ENCODE data around the gene SNX33.
A peak's percentile ranks its signal among the peaks of the same experiment; 100 is the strongest.
"Not testable (repeated sequence)": the region's sequence is repeated elsewhere in the genome, so short reads cannot be mapped to it uniquely, and the experiment has no call there.

SNX33 gene

GRCh38 chr15:75680007-75680789, 32.5 kb downstream of the SNX33 start:
- DNase-seq (ENCODE audit: low read depth in 2 of 2, low spot score in 1 of 2) = no peak

DNA sequence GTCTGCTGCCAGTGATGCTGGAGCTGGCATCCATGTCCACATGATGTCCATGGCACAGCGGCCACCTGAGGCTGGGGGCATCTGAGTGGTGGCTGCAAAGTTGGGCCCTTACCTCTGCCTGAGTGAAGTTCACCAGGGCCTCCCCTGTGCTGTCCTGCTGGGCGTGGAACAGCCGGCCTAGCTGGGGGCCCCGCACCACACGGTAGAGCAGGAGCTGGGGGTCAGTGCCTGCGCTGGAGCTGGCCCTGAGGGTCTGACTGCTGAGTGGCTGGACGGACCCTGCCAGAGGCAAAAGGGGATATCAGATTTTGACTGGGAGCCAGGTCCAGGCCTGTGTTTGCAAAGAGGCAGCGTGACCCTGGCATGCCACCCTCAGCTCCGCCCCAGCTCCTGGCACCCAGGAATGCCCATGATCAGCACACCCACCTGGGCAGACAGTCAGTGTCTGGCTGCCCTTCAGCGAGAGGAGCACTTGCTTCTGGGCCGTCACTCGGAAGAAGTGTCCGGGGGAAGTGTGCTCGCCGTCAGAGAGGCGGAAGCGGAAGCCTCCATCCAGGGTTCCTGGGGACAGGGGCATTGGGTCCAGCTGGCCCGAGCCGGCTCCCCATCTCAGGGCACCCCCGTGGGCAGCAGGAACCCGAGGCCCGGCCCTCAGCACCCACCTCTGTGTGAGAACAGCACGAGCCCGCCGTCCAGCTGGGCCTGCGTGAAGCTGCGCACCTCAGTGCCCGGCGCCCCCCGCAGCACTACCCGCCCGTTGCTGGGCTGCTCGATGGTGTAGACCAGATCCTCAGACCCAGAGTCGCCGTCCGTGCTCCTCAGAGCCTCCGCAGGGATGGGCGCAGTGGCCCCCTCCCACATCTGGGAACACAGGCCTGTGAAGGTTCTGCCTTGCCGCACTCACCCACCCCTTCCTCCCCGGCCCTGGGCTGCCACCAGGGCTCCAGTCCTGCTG, 34.7 kb downstream of the SNX33 start:
- no peak for DNase-seq (ENCODE audit: low read depth in 2 of 2, low spot score in 1 of 2)

- peak; percentile 15 to 39 for DNase-seq (ENCODE audit: low read depth in 2 of 2, low spot score in 1 of 2)
Observed at GRCh38 chr15:75683646-75684312, 36.1 kb downstream of the SNX33 start.

GRCh38 chr15:75684648-75685047, 36.9 kb downstream of the SNX33 start:
- no peak for DNase-seq (ENCODE audit: low read depth in 2 of 2, low spot score in 1 of 2)

DNA sequence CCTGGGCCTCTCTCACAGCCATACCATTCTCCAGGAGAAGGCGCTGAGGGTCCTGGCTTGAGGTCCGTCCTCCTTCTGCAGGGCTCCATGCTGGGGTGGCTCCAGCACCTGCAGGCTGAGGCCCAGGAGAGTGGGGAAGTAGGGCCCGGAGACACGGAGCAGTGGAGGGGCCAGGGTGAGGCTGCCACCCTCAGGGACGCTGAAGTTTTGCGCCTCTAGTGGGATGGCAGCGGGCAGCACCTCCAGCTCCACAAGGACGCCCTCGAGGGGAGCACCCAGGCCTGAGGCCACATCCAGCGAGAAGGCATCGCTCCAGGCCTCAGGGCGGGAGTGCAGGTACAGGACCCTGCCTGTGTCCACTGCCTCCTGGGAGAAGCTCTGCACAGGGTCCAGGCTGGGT, 37.5 kb downstream of the SNX33 start:
- DNase-seq (ENCODE audit: low read depth in 2 of 2, low spot score in 1 of 2) = no peak

DNA sequence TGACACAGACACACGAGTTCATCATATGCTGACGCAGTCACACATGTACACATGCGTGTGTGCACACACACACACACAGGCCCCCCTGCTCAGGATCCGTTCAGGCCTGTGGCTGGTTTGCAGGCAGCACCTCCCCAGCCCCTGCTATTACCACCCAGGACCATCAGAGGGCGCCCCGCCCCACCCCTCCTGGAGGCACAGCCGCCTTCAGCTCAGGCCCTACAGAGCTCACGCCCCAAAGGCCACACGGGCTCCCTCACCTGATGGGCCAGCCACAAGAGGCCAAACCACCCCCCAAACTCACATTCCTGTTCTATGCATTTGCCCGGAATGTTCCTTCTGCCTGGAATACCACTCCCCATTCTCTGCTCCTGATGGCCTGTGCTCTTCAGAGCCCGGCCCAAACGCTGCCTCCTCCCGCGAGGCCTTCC, 38.5 kb downstream of the SNX33 start:
- DNase-seq (ENCODE audit: low read depth in 2 of 2, low spot score in 1 of 2) = peak; percentile 38 to 59

GRCh38 chr15:75687486-75688277, 40.0 kb downstream of the SNX33 start:
- DNase-seq (ENCODE audit: low read depth in 2 of 2, low spot score in 1 of 2) = no peak

DNA sequence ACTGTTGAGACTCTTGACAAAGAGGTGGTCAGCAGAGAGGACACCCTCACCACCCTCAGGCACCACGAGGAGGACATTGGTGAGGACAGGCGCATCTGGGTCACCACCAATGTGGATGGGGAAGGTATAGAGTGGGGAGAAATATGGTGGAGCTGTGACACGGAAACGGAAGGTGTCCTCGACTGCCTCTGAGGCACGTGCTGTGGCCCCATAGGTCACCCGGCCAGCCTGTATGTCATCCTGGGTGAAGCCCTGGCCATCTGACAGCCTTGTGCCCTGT, 40.5 kb downstream of the SNX33 start:
- no peak for DNase-seq (ENCODE audit: low read depth in 2 of 2, low spot score in 1 of 2)

GRCh38 chr15:75688831-75689230, 41.1 kb downstream of the SNX33 start:
- no peak for DNase-seq (ENCODE audit: low read depth in 2 of 2, low spot score in 1 of 2)

- not testable (repeated sequence) for DNase-seq (ENCODE audit: low read depth in 2 of 2, low spot score in 1 of 2)
Observed at GRCh38 chr15:75689429-75689828, 41.7 kb downstream of the SNX33 start.

- DNase-seq (ENCODE audit: low read depth in 2 of 2, low spot score in 1 of 2) = not testable (repeated sequence)
Observed at GRCh38 chr15:75692311-75692710, 44.6 kb downstream of the SNX33 start.

DNA sequence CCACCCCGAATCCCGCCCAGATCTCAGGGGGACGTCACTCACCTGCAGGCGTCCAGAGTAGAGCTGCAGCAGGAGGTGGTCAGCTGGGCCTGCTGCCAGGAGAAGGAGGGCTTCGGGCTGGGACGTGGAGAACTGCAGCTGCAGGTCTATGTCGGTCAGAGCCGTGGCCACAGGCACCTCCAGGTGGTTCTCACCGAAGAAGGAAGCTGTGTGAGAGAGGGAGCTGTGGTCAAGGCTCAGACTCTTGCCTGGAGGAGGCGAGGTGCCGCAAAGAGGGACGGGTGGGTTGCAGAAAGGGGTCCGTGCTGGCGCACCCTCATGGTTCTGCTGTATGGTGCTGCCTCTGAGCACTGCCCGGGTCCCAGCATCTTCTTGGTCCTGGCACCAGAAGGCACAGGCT, 45.3 kb downstream of the SNX33 start:
- DNase-seq (ENCODE audit: low read depth in 2 of 2, low spot score in 1 of 2) = not testable (repeated sequence)

DNA sequence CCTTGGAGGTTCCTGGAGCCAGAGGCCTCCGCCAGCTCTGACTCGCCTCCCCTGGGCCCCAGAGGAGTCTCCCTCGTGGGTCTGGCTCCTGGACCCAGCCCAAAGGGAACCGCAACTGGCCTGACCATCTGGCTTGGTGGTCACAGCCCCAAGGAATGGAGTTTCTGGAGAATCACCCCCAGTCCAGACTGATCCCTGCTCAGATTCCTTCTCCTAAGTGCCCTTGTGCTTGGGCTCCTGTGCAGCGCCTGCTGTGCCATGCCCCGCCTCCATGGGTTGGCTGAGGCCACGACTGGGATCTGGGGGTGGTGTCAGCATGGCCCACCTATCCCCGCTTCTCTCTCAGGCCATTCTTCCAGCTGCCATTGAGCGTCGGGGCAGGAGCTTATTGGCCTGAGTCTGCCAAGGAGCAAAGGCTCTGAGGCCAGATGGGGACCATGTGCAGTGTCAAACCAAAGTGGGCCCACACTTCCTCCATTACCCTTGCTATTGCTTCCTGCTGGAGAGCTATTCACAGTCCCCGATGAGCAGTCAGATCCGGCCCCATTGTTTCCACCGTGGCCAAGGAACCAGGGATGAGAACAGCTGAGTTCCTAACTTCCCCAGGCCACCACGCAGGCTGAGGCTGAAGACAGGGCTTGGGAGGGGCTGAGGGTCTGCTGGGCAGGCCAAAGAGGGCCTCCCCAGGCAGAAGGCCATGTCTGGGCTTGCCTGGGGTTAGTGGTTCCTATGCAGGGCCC, 46.0 kb downstream of the SNX33 start:
- no peak for DNase-seq (ENCODE audit: low read depth in 2 of 2, low spot score in 1 of 2)

GRCh38 chr15:75694241-75695182, 46.8 kb downstream of the SNX33 start:
- DNase-seq (ENCODE audit: low read depth in 2 of 2, low spot score in 1 of 2) = no peak

GRCh38 chr15:75695220-75695619, 47.5 kb downstream of the SNX33 start:
- DNase-seq (ENCODE audit: low read depth in 2 of 2, low spot score in 1 of 2) = no peak

DNA sequence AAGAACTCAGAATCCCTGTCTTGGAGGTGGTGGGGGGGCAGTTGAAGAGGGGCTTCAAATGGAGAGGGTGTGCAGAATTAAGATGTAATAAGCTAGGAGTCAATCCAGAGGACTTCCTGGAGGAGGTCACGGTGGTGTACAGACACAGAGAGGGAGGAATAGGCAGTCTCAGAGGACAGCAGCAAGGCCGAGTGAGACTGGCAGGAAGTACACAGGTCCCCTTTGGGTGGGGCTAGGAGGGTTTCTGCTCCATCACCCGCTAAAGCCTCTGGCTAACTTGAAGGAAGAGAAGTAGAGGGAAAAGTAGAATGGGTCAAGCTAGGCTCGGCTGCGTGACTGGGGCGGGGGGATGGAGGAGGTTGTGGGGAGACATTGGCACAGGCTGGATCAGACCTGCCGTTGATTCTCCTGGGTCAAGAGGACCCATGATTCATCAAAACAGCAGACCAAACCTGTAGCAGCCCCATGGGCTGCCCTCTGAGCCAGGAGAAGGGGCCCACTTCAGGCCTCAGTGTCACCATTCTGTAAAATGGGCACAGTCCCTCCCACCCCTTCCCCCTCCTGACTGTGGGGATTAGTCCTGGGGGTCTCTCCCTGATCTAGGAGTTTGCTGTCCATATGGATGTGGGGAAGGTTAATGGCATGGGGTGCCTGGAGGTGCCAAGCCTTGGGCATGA, 48.1 kb downstream of the SNX33 start:
- DNase-seq (ENCODE audit: low read depth in 2 of 2, low spot score in 1 of 2) = no peak

DNA sequence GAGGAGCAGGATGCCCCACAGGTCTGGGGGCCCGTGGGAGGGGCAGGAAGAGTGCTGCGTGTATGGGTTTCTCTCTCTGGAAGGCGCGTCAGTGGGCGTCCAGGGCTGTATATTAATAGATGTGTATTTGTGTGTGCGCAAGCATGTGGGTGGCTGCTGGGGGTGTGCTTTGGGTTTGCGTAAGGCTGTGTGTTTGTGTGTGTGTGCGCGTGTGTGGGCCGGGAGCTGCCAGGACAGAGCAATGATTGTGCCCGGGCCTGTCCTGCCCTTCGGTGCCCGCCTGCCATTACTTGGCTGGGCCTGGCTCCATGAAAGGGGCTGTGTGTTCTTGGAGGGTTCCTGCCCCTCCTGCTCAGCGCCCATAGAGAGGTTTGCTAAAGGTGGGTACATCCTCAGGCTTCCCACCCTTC, 48.6 kb downstream of the SNX33 start:
- no peak for DNase-seq (ENCODE audit: low read depth in 2 of 2, low spot score in 1 of 2)

GRCh38 chr15:75696854-75697259, 49.1 kb downstream of the SNX33 start:
- DNase-seq (ENCODE audit: low read depth in 2 of 2, low spot score in 1 of 2) = no peak

DNA sequence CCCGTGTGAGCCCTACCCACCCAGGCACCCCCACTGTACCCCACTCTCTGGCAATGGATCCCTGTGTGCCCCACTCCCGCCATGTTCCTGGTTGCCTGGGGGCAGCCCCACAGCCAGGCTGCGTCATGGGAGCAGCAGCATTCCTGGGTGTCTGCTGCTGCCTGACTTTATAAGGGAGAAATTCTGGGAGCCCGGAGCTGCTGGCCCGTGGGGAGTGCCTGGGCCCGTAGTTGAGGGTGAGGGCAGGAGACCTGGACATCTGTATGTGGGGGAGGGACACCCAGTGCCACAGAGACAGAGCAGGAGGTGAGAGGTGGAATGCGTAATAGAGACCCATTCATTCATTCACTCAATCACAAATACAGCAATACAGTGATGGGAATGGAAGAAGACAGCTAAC, 49.8 kb downstream of the SNX33 start:
- DNase-seq (ENCODE audit: low read depth in 2 of 2, low spot score in 1 of 2) = no peak
